Measurements from ENCODE around the gene CDH4. TPM values are rescaled to one million over a fixed set of nuclear protein-coding genes. Genes with fewer than 3 reads are reported as not detected.

The CDH4 gene
- total and polyA plus RNA-seq, 2 donors (not counting 3 experiments of a cell fraction or from before 2014, with no cell fraction given): 0.17 to 0.51 TPM

GRCh38 chr20:61303675-61304074 is 51.6 kb downstream of the CDH4 start:
- Histone ChIP-seq H3K36me3 (ENCODE audit: control insufficient read depth in 2 of 2, extremely low read depth in 1 of 2, insufficient read depth in 2 of 2, low read length in 2 of 2) (no peaks in the 10 kb centered on the region), H3K4me1 (ENCODE audit: control insufficient read depth, extremely low read depth, insufficient read depth, low read length) (no peaks in the 10 kb centered on the region), H3K9ac (replicated peaks; ENCODE audit: extremely low read depth, insufficient read depth, low read length) (no peak overlapping the region), H3K4me2 (ENCODE audit: insufficient read depth, low read length) (no peak overlapping the region), H3K27me3 (ENCODE audit: control insufficient read depth in 2 of 2, insufficient read depth in 2 of 2, low read length in 2 of 2) (no peaks in the 10 kb centered on the region), H3K27ac (ENCODE audit: insufficient read depth, low read depth, low read length) (no peak overlapping the region), H3K9me3 (replicated peaks; ENCODE audit: control insufficient read depth, insufficient read depth, low read length) (no peaks in the 10 kb centered on the region), H2AFZ (ENCODE audit: low read depth, low read length) (no peak overlapping the region), H3K4me3 (replicated peaks in 1 of 3; ENCODE audit: insufficient read depth in 1 of 3, low read depth in 1 of 3, low read length in 3 of 3) (no peak overlapping the region), H3K79me2 (ENCODE audit: control insufficient read depth, insufficient read depth, low read length) (no peaks in the 10 kb centered on the region), H3K9me1 (replicated peaks; ENCODE audit: control insufficient read depth, extremely low read depth, insufficient read depth, low read length) (no peaks in the 10 kb centered on the region), H4K20me1 (replicated peaks; ENCODE audit: control insufficient read depth, extremely low read depth, insufficient read depth, low read length) (no peaks in the 10 kb centered on the region)
- FAIRE-seq: no peak
- POLR2A ChIA-PET: no interaction called here
- no TSS peak for BruUV-seq (replicated peaks)
- dilution Hi-C loops (cut with MboI; ENCODE audit: extremely low pct_ligation_motif_present, low sequenced_read_pairs) (no loop called here), intact Hi-C loops (cut with micrococcal nuclease) (no loop called here)
- no peak for DNase-seq (ENCODE audit: low read depth, low spot score)
- CTCF ChIA-PET: no interaction called here
- TF ChIP-seq GATA2 (IDR thresholded peaks at IDR 0.05; ENCODE audit: insufficient read depth, insufficient read length, low read depth, low read length) (no peak), POLR2AphosphoS5 (IDR thresholded peaks at IDR 0.05; ENCODE audit: insufficient read depth, low read depth, low read length) (no peak), EZH2 (IDR thresholded peaks at IDR 0.05; ENCODE audit: borderline replicate concordance, low read depth, low read length, severe bottlenecking) (no peak), POLR2A (IDR thresholded peaks at IDR 0.05; ENCODE audit: low read depth, low read length) (no peak), MAX (IDR thresholded peaks at IDR 0.05; ENCODE audit: insufficient read depth, insufficient read length) (no peak), FOS (IDR thresholded peaks at IDR 0.05; ENCODE audit: borderline replicate concordance, insufficient read depth, low read length) (no peak), JUN (IDR thresholded peaks at IDR 0.05; ENCODE audit: borderline replicate concordance, insufficient read depth, insufficient read length, low read depth) (no peak), MYC (IDR thresholded peaks at IDR 0.05; ENCODE audit: low read depth, low read length) (no peak)
- TF ChIP-seq, protein P1, sequence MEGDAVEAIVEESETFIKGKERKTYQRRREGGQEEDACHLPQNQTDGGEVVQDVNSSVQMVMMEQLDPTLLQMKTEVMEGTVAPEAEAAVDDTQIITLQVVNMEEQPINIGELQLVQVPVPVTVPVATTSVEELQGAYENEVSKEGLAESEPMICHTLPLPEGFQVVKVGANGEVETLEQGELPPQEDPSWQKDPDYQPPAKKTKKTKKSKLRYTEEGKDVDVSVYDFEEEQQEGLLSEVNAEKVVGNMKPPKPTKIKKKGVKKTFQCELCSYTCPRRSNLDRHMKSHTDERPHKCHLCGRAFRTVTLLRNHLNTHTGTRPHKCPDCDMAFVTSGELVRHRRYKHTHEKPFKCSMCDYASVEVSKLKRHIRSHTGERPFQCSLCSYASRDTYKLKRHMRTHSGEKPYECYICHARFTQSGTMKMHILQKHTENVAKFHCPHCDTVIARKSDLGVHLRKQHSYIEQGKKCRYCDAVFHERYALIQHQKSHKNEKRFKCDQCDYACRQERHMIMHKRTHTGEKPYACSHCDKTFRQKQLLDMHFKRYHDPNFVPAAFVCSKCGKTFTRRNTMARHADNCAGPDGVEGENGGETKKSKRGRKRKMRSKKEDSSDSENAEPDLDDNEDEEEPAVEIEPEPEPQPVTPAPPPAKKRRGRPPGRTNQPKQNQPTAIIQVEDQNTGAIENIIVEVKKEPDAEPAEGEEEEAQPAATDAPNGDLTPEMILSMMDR (IDR thresholded peaks at IDR 0.05; ENCODE audit: extremely low read depth in 1 of 2, insufficient read depth in 1 of 2, low read depth in 1 of 2, low read length in 2 of 2): no peak

All from endothelial cell of umbilical vein (primary cell).